Fibroblast of villous mesenchyme (primary cell): ENCODE data around the gene PIGO. TPM values are rescaled to one million over a fixed set of nuclear protein-coding genes. Genes with fewer than 3 reads are reported as not detected.

Source experiments
- DNase-seq: peaks from one replicate; pipeline ENCODE4 v3.0.0-alpha.2; 2010; ENCODE audit warnings: low read depth
- H3K4me3 ChIP-seq: 2 replicates; pipeline ENCODE4 v1.5.1; 2011; ENCODE audit warnings: low read depth, mild to moderate bottlenecking, low read length
- CTCF ChIP-seq: IDR thresholded peaks from 2 replicates; pipeline ENCODE4 v1.5.1; 2012; ENCODE audit warnings: low read depth, mild to moderate bottlenecking, low read length; ENCODE audit not compliant: insufficient read depth
- total RNA-seq: library from RNA; depleted of rRNA; stranded (reverse); fragments of >200 nt; gene quantifications from 2 replicates; pipeline ENCODE4 v1.2.3, GENCODE V29; 2012

PIGO gene
- total RNA-seq, 1 donor: 14.7 TPM

- peak; percentile 93 for DNase-seq
- peak overlapping the region; percentile 92 for H3K4me3 ChIP-seq
- TF ChIP-seq CTCF: peak; percentile 97
Observed at GRCh38 chr9:35116898-35117551, 20.6 kb upstream of the PIGO start.

GRCh38 chr9:35116539-35116897 lies 20.1 kb upstream of the PIGO start:
- TF ChIP-seq CTCF: no peak
- no peak for DNase-seq
- H3K4me3 ChIP-seq: peak overlapping the region; percentile 92

- peak within 1 kb of the TSS; percentile 92 for H3K4me3 ChIP-seq
- no peak for TF ChIP-seq CTCF
- DNase-seq: peak; percentile 98
Observed at GRCh38 chr9:35115680-35116538, 19.5 kb upstream of the PIGO start, which contains the start of gene ATOSB. Gene ATOSB, minus strand, starts transcription at chr9:35115862. Its CDS starts 7,588 bp downstream, at chr9:35108274.

GRCh38 chr9:35114840-35115628 lies 18.6 kb upstream of the PIGO start:
- no peak for TF ChIP-seq CTCF
- peak; percentile 39 for DNase-seq

GRCh38 chr9:35114113-35114839 lies 17.9 kb upstream of the PIGO start:
- no peak for TF ChIP-seq CTCF
- H3K4me3 ChIP-seq: peak overlapping the region; percentile 92
- peak; percentile 96 for DNase-seq

More at GRCh38 chr9:35114840-35115628, 18.6 kb upstream of the PIGO start:
- peak overlapping the region; percentile 92 for H3K4me3 ChIP-seq

- TF ChIP-seq CTCF: no peak
- peak overlapping the region; percentile 45 for H3K4me3 ChIP-seq
- peak; percentile 52 for DNase-seq
Observed at GRCh38 chr9:35112257-35113020, 16.0 kb upstream of the PIGO start.
